Neural cell (in vitro differentiated cells): ENCODE data around the gene ADD1. TPM values are rescaled to one million over a fixed set of nuclear protein-coding genes. Genes with fewer than 3 reads are reported as not detected.

Experiments used
- H2AFZ ChIP-seq: fragments of 200-600, 300-800 bp; sonication (generic), shearing (Covaris generic); 2 replicates; pipeline ENCODE4 v1.6.0; 2014; ENCODE audit warnings: low read depth, mild to moderate bottlenecking, antibody characterized with exemption, low read length, moderate library complexity
- H3F3A ChIP-seq: fragments of 200-600 bp; shearing (Covaris generic); 2 replicates; pipeline ENCODE4 v1.6.1; 2016; ENCODE audit warnings: mild to moderate bottlenecking, moderate library complexity, mixed read lengths, antibody characterized with exemption, low read length; ENCODE audit not compliant: insufficient read depth, poor library complexity, severe bottlenecking
- H3K27ac ChIP-seq: fragments of 200-600, 300-800 bp; sonication (generic), shearing (Covaris generic); 2 replicates; pipeline ENCODE4 v1.5.1; 2014; ENCODE audit warnings: mild to moderate bottlenecking, low read length, moderate library complexity
- H3K27me3 ChIP-seq: fragments of 300-800, 200-600 bp; sonication (generic), shearing (Covaris generic); 2 replicates; pipeline ENCODE4 v1.6.0; 2014; ENCODE audit warnings: mild to moderate bottlenecking, low read depth, low read length, moderate library complexity; ENCODE audit not compliant: insufficient read depth
- H3K36me3 ChIP-seq: fragments of 300-800, 200-600 bp; sonication (generic), shearing (Covaris generic); 2 replicates; pipeline ENCODE4 v1.5.1; 2014; ENCODE audit warnings: mild to moderate bottlenecking, antibody characterized with exemption, low read length, moderate library complexity; ENCODE audit not compliant: insufficient read depth
- H3K4me2 ChIP-seq: fragments of 300-800, 200-600 bp; sonication (generic), shearing (Covaris generic); 2 replicates; pipeline ENCODE4 v1.6.0; 2014; ENCODE audit warnings: mild to moderate bottlenecking, low read length
- H3K4me3 ChIP-seq: fragments of 300-800, 200-600 bp; sonication (generic), shearing (Covaris generic); 2 replicates; pipeline ENCODE4 v1.5.1; 2014; ENCODE audit warnings: mild to moderate bottlenecking, low read length, moderate library complexity
- H3K79me2 ChIP-seq: fragments of 200-600 bp; shearing (Covaris generic); replicated peaks from 2 replicates; pipeline ENCODE4 v1.6.0; 2014; ENCODE audit warnings: mild to moderate bottlenecking, low read length, moderate library complexity; ENCODE audit not compliant: insufficient read depth
- H3K9ac ChIP-seq: fragments of 300-800, 200-600 bp; sonication (generic), shearing (Covaris generic); 2 replicates; pipeline ENCODE4 v1.6.1; 2016; ENCODE audit warnings: mild to moderate bottlenecking, low read length, mixed read lengths
- H3K9me2 ChIP-seq: fragments of 200-600 bp; shearing (Covaris generic); 2 replicates; pipeline ENCODE4 v1.6.1; 2016; ENCODE audit warnings: mild to moderate bottlenecking, low read length, mixed read lengths; ENCODE audit not compliant: insufficient read depth
- H3K9me3 ChIP-seq: fragments of 200-600, 300-800 bp; sonication (generic), shearing (Covaris generic); 2 replicates; pipeline ENCODE4 v1.6.1; 2016; ENCODE audit warnings: mild to moderate bottlenecking, mixed run types, low read length, moderate library complexity, mixed read lengths
- H4K20me1 ChIP-seq: fragments of 200-600 bp; shearing (Covaris generic); 2 replicates; pipeline ENCODE4 v1.6.1; 2016; ENCODE audit warnings: mild to moderate bottlenecking, mixed run types; ENCODE audit not compliant: insufficient read depth
- CTCF ChIP-seq: fragments of 450-650 bp; IDR thresholded peaks from 2 replicates; pipeline ENCODE4 v1.5.1; 2014; ENCODE audit warnings: antibody characterized with exemption, mild to moderate bottlenecking, moderate library complexity; ENCODE audit not compliant: poor library complexity, severe bottlenecking
- EP300 ChIP-seq: fragments of 450-650 bp; conservative IDR thresholded peaks from 2 replicates; pipeline ENCODE4 v1.6.1; 2014; ENCODE audit warnings: antibody characterized with exemption, mild to moderate bottlenecking, moderate library complexity; ENCODE audit not compliant: poor library complexity, severe bottlenecking
- EZH2 ChIP-seq: fragments of 200-600, 300-800 bp; shearing (Covaris generic), sonication (generic); IDR thresholded peaks from 2 replicates; pipeline ENCODE4 v1.6.1; 2014; ENCODE audit warnings: antibody characterized with exemption, low read length, borderline replicate concordance, mild to moderate bottlenecking; ENCODE audit not compliant: insufficient read depth, poor library complexity, severe bottlenecking
- MXI1 ChIP-seq: fragments of 450-650 bp; conservative IDR thresholded peaks from 2 replicates; pipeline ENCODE4 v1.6.1; 2014; ENCODE audit warnings: antibody characterized with exemption, mild to moderate bottlenecking; ENCODE audit not compliant: poor library complexity, severe bottlenecking
- POLR2AphosphoS5 ChIP-seq: IDR thresholded peaks from 2 replicates; pipeline ENCODE4 v1.6.1; 2012
- RAD21 ChIP-seq: fragments of 450-650 bp; conservative IDR thresholded peaks from 2 replicates; pipeline ENCODE4 v1.6.1; 2014; ENCODE audit warnings: antibody characterized with exemption, mild to moderate bottlenecking, moderate library complexity
- REST ChIP-seq: IDR thresholded peaks from 2 replicates; pipeline ENCODE4 v1.6.1; 2012; ENCODE audit warnings: borderline replicate concordance
- SMC3 ChIP-seq: fragments of 450-650 bp; conservative IDR thresholded peaks from 2 replicates; pipeline ENCODE4 v1.6.1; 2014; ENCODE audit warnings: antibody characterized with exemption, mild to moderate bottlenecking, moderate library complexity; ENCODE audit not compliant: poor library complexity
- polyA plus RNA-seq: library from polyadenylated mRNA; depleted of rRNA; stranded (reverse); fragments of >200 nt; gene quantifications from 2 replicates; pipeline ENCODE4 v1.2.3, GENCODE V29; 2014

ADD1 gene
- polyA plus RNA-seq, 1 donor from 2014 or later = 190 TPM

GRCh38 chr4:2964706-2965258, 121.1 kb downstream of the ADD1 start:
- Histone ChIP-seq H4K20me1 (no peaks in the 10 kb centered on the region), H3K9ac (peak overlapping the region; percentile 80), H3K4me2 (peak overlapping the region; percentile 89), H3F3A (no peaks in the 10 kb centered on the region), H2AFZ (no peak overlapping the region), H3K4me3 (peak overlapping the region; percentile 97), H3K27ac (no peak overlapping the region), H3K36me3 (no peaks in the 10 kb centered on the region), H3K79me2 (peaks cover 15% of the 10 kb centered on the region), H3K9me2 (no peaks in the 10 kb centered on the region), H3K27me3 (no peaks in the 10 kb centered on the region), H3K9me3 (no peaks in the 10 kb centered on the region)
- TF ChIP-seq REST (no peak), EP300 (no peak), POLR2AphosphoS5 (no peak), SMC3 (no peak), CTCF (no peak)

GRCh38 chr4:2965262-2965661, 121.6 kb downstream of the ADD1 start:
- no peaks in the 10 kb centered on the region for H3K27me3 ChIP-seq
- no peak overlapping the region for H2AFZ ChIP-seq
- H3K9ac ChIP-seq = peak overlapping the region; percentile 80
- H3K27ac ChIP-seq = no peak overlapping the region
- H3K4me2 ChIP-seq = no peak overlapping the region
- peak overlapping the region; percentile 97 for H3K4me3 ChIP-seq
- no peaks in the 10 kb centered on the region for H3K9me2 ChIP-seq
- TF ChIP-seq RAD21 (no peak), POLR2AphosphoS5 (no peak), MXI1 (no peak), SMC3 (no peak)
- H3K36me3 ChIP-seq = no peaks in the 10 kb centered on the region
- H3K79me2 ChIP-seq = peaks cover 15% of the 10 kb centered on the region
- no peaks in the 10 kb centered on the region for H3K9me3 ChIP-seq
- H4K20me1 ChIP-seq = no peaks in the 10 kb centered on the region
- H3F3A ChIP-seq = no peaks in the 10 kb centered on the region

- no peak overlapping the region for H3K27ac ChIP-seq
- H3K9ac ChIP-seq = no peak overlapping the region
- no peaks in the 10 kb centered on the region for H3K9me3 ChIP-seq
- H2AFZ ChIP-seq = no peak overlapping the region
- H3K9me2 ChIP-seq = no peaks in the 10 kb centered on the region
- no peaks in the 10 kb centered on the region for H4K20me1 ChIP-seq
- no peaks in the 10 kb centered on the region for H3K36me3 ChIP-seq
- H3K4me3 ChIP-seq = no peak overlapping the region
- no peak overlapping the region for H3K4me2 ChIP-seq
- no peak for TF ChIP-seq POLR2AphosphoS5
- no peak for TF ChIP-seq EZH2
- no peak for TF ChIP-seq REST
- no peak for TF ChIP-seq MXI1
- no peaks in the 10 kb centered on the region for H3F3A ChIP-seq
- H3K27me3 ChIP-seq = no peaks in the 10 kb centered on the region
- H3K79me2 ChIP-seq = peaks cover 15% of the 10 kb centered on the region
Measured at GRCh38 chr4:2968381-2968780, 124.7 kb downstream of the ADD1 start.
